OCI-LY1 (cell line): ENCODE data around the gene ZNF469.

Experiments used
- H2AFZ ChIP-seq: fragments of 200-600 bp; sonication (generic), shearing (Covaris generic); 2 replicates; pipeline ENCODE4 v1.6.0; 2014; ENCODE audit warnings: antibody characterized with exemption, mild to moderate bottlenecking, low read length
- H3F3A ChIP-seq: fragments of 200-600 bp; sonication (generic), shearing (Covaris generic); 2 replicates; pipeline ENCODE4 v1.6.0; 2014; ENCODE audit warnings: mild to moderate bottlenecking, antibody characterized with exemption, low read length, moderate library complexity; ENCODE audit not compliant: insufficient read depth
- H3K27ac ChIP-seq: fragments of 200-600 bp; sonication (generic); 2 replicates; pipeline ENCODE4 v1.5.1; 2014; ENCODE audit warnings: low read length, mixed run types, mild to moderate bottlenecking, low read depth; ENCODE audit not compliant: poor library complexity, severe bottlenecking
- H3K27me3 ChIP-seq: fragments of 200-600 bp; sonication (generic); 2 replicates; pipeline ENCODE4 v1.6.0; 2014; ENCODE audit warnings: antibody characterized with exemption, mild to moderate bottlenecking, low read length, moderate library complexity; ENCODE audit not compliant: insufficient read depth
- H3K36me3 ChIP-seq: fragments of 200-600 bp; sonication (generic); 2 replicates; pipeline ENCODE4 v1.6.1; 2014; ENCODE audit warnings: mild to moderate bottlenecking, antibody characterized with exemption, low read length, moderate library complexity, mixed read lengths; ENCODE audit not compliant: insufficient read depth
- H3K4me1 ChIP-seq: fragments of 200-600 bp; sonication (generic); 2 replicates; pipeline ENCODE4 v1.5.1; 2014; ENCODE audit warnings: mild to moderate bottlenecking, low read length, moderate library complexity; ENCODE audit not compliant: insufficient read depth, severe bottlenecking
- H3K4me2 ChIP-seq: fragments of 200-600 bp; sonication (generic), shearing (Covaris generic); 2 replicates; pipeline ENCODE4 v1.6.1; 2014; ENCODE audit warnings: low read length
- H3K4me3 ChIP-seq: fragments of 200-600 bp; sonication (generic); 2 replicates; pipeline ENCODE4 v1.5.1; 2014; ENCODE audit warnings: low read length, low read depth, mild to moderate bottlenecking, mixed read lengths; ENCODE audit not compliant: poor library complexity, severe bottlenecking
- H3K79me2 ChIP-seq: fragments of 200-600 bp; shearing (Covaris generic); 2 replicates; pipeline ENCODE4 v1.6.1; 2016; ENCODE audit warnings: mixed run types, low read length, mixed read lengths; ENCODE audit not compliant: insufficient read depth
- H3K9ac ChIP-seq: fragments of 200-600 bp; sonication (generic), shearing (Covaris generic); 2 replicates; pipeline ENCODE4 v1.6.1; 2014; ENCODE audit warnings: mild to moderate bottlenecking, low read length, mixed read lengths
- H3K9me2 ChIP-seq: fragments of 200-600 bp; sonication (generic), shearing (Covaris generic); 2 replicates; pipeline ENCODE4 v1.6.1; 2014; ENCODE audit warnings: low read depth, mild to moderate bottlenecking, low read length, mixed read lengths
- H3K9me3 ChIP-seq: fragments of 200-600 bp; shearing (Covaris generic); 2 replicates; pipeline ENCODE4 v1.6.1; 2014; ENCODE audit warnings: low read length, mixed read lengths
- H4K20me1 ChIP-seq: fragments of 200-600 bp; sonication (generic), shearing (Covaris generic); 2 replicates; pipeline ENCODE4 v1.6.0; 2016; ENCODE audit warnings: mild to moderate bottlenecking, low read length; ENCODE audit not compliant: insufficient read depth
- CTCF ChIP-seq: fragments of 200-600 bp; sonication (generic), shearing (Covaris generic); IDR thresholded peaks from 2 replicates; pipeline ENCODE4 v1.5.1; 2017; ENCODE audit warnings: mild to moderate bottlenecking, antibody characterized with exemption, low read length, moderate library complexity, mixed read lengths
- EZH2 ChIP-seq: fragments of 200-600 bp; sonication (generic), shearing (Covaris generic); IDR thresholded peaks from 2 replicates; pipeline ENCODE4 v1.8.0; 2017; ENCODE audit warnings: borderline replicate concordance, mixed run types, mild to moderate bottlenecking, antibody characterized with exemption, low read length, moderate library complexity, mixed read lengths

Gene ZNF469

GRCh38 chr16:88368994-88369393 lies 13.8 kb upstream of the ZNF469 start:
- no peak overlapping the region for H3K4me2 ChIP-seq
- no peaks in the 10 kb centered on the region for H3K79me2 ChIP-seq
- H3K9me3 ChIP-seq, result no peaks in the 10 kb centered on the region
- no peaks in the 10 kb centered on the region for H4K20me1 ChIP-seq
- no peaks in the 10 kb centered on the region for H3K27me3 ChIP-seq
- no peak overlapping the region for H2AFZ ChIP-seq
- H3F3A ChIP-seq, result no peaks in the 10 kb centered on the region
- H3K27ac ChIP-seq, result no peak overlapping the region
- H3K36me3 ChIP-seq, result no peaks in the 10 kb centered on the region
- TF ChIP-seq EZH2 (no peak), CTCF (no peak)
- no peaks in the 10 kb centered on the region for H3K9me2 ChIP-seq
- no peak overlapping the region for H3K4me3 ChIP-seq
- peaks cover 5% of the 10 kb centered on the region for H3K4me1 ChIP-seq
- no peak overlapping the region for H3K9ac ChIP-seq

- no peak overlapping the region for H3K4me2 ChIP-seq
- no peaks in the 10 kb centered on the region for H3K27me3 ChIP-seq
- H3K79me2 ChIP-seq, result no peaks in the 10 kb centered on the region
- no peak overlapping the region for H2AFZ ChIP-seq
- H4K20me1 ChIP-seq, result no peaks in the 10 kb centered on the region
- H3K27ac ChIP-seq, result no peak overlapping the region
- no peaks in the 10 kb centered on the region for H3K9me3 ChIP-seq
- no peaks in the 10 kb centered on the region for H3K9me2 ChIP-seq
- no peaks in the 10 kb centered on the region for H3K36me3 ChIP-seq
- H3K4me3 ChIP-seq, result no peak overlapping the region
- H3K9ac ChIP-seq, result no peak overlapping the region
- H3F3A ChIP-seq, result no peaks in the 10 kb centered on the region
- no peaks in the 10 kb centered on the region for H3K4me1 ChIP-seq
- no peak for TF ChIP-seq CTCF
- no peak for TF ChIP-seq EZH2
Observed at GRCh38 chr16:88369447-88370008, 13.2 kb upstream of the ZNF469 start.

- Histone ChIP-seq H3F3A (no peaks in the 10 kb centered on the region), H3K4me2 (no peak overlapping the region), H3K9me2 (no peaks in the 10 kb centered on the region), H3K4me1 (no peaks in the 10 kb centered on the region), H3K36me3 (no peaks in the 10 kb centered on the region), H3K79me2 (no peaks in the 10 kb centered on the region), H3K27me3 (no peaks in the 10 kb centered on the region), H3K9me3 (no peaks in the 10 kb centered on the region), H3K27ac (no peak overlapping the region), H2AFZ (no peak overlapping the region), H4K20me1 (no peaks in the 10 kb centered on the region), H3K9ac (no peak overlapping the region), H3K4me3 (no peak overlapping the region)
- TF ChIP-seq EZH2, result no peak
- no peak for TF ChIP-seq CTCF
Observed at GRCh38 chr16:88370365-88370764, 12.4 kb upstream of the ZNF469 start.
